GM18867 (cell line): ENCODE data around the gene SEMA3E.

Experiments
- ATAC-seq: cut with Tn5 transposase; IDR thresholded peaks from one replicate; pipeline ENCODE4 v1.9.1; 2021; ENCODE audit warnings: mild to moderate bottlenecking, moderate library complexity; ENCODE audit not compliant: unreplicated experiment

The SEMA3E gene

DNA sequence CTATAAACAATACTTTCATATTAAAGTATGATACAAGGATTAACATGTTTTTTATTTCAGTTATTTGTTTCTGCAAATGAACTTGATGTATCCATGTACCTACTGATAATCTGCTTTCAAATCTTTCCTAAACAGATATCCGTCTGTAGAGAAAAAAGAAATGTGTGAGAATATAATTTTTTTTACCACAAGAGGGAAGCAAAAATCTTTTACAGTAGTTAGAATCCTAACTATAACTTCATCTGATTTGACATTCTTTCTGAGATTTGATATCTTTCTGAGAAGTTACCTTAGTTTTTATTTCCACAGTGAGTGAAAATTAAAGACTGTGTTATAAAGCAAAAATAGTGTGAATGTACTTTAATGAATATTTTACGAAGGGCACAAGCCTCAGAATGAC lies 282.3 kb downstream of the SEMA3E start:
- ATAC-seq, result no peak

DNA sequence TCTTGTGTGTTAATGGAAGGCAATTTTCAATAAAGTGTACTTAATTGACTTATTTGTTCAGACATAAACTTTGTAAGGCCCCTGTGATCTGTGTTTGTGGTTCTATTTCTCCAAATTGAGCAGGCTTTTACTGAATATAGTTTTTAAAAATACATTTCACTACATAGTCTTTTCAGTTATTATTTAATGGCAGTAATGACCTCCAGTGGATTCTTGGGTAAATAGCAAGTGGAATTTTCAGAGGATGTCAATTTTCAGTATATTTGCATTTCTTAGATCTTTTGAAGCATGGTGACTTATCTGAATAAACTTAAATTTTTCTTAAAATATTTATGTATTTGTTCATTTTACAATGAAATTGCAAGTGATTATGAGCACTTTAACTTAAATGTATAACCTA lies 283.2 kb downstream of the SEMA3E start:
- no peak for ATAC-seq

DNA sequence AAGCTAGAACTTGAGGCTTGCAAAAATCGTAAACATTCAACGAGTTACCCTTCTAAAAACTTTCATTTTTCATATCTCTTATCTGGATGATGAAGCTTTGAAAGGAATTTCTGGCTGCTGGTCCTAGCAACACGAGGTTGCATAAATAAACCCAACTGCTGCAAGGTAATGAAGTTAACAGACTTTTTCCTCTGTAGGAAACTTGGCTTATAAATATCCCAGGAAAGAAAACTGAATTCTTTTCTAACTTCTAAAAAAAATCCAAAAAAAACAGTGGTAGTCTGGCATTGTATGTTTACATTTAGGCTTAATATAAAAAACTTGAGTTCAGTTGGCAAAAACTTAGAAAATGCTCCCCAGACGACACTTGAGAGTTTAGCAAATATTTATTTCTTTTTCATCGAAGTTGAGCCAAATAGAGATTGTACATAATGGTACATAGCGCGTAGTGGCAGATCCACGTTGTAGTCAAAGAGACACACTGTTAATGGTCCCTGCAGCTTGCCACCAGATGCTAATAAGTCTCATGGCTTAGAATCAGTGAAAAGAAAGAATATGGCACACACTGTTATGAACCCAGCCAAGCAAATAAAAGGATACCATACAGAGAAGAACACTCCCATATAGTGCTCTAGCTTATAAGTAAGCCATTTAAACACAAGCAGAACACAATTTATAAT lies 285.9 kb downstream of the SEMA3E start:
- ATAC-seq, result no peak

DNA sequence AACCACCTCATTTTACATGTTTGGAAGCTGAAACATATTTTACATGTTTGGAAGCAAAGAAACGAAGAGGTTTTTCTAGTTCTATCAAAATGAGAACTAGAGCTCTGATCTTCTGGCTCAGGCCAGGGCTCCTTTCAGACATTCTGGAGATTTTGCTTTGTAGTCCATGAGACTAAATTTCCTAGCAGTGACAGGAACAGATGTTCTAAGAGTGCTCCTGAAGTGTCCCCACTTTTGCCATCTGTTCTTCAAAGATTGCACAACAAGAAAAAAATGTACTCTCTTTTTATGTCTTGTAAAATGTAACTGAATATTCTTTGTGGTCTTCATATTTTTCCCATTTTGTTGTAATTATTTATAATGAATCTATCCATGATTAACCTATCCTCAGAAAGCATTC lies 289.8 kb downstream of the SEMA3E start:
- ATAC-seq, result no peak

DNA sequence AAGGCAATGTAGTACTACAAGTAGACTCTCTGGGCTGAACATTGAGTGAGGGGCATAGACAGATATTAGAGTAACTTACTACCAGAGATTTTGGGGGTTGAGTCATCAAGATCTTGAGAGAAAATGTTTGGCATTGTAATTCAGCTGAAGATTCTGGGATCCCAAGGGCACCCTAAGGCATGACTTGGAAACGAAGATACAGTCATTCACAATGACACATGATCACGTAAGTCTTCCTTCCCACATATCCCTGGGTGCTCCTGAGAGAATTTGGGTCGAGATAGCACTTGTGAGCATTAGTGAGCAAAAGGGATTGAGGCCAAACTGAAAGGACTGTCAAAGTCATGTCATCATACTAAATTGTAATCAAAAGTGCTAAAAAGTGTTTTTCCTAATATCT lies 293.8 kb downstream of the SEMA3E start:
- no peak for ATAC-seq

DNA sequence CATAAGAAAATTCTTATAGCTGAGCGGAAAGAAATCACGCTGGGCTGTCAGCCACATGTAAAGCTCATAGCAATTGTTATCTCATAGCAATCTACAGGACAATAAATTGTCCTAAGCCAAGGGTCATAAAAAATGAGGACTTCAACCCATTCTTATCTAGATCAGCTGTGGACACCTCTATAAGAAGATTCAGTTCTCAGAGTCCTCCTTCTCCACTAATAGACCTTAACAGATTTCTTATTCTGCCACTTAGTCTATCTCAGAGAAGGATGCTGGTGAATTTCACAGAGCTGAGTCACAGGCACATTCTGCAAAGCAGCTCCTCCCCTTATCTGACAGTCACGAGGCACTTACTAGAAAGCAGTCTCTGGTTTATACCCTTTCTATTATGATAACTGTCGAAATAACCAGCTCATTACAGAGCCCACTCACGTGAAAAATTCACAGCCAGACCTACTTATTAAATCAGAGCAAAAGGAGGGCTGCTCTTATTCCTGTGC lies 300.9 kb downstream of the SEMA3E start:
- ATAC-seq, result no peak

DNA sequence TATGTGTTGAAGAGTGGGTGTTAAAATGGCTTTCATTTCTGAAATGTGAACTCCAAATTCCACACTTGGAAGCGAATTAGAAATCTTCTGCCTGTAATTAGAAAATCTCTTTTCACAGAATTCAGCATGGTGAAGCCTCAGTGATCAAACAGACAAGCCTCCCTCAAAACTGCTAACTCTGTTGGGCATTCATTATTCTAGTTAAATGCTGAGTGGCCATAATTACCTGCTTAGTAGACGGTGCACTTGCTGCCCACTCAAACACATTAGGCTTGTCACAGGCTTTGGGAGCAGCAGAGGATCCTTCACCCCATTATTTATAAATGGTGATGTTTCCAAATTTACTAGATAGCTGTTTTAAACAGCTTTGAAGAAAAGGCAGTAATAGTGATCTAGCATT lies 309.0 kb downstream of the SEMA3E start:
- ATAC-seq, result no peak

DNA sequence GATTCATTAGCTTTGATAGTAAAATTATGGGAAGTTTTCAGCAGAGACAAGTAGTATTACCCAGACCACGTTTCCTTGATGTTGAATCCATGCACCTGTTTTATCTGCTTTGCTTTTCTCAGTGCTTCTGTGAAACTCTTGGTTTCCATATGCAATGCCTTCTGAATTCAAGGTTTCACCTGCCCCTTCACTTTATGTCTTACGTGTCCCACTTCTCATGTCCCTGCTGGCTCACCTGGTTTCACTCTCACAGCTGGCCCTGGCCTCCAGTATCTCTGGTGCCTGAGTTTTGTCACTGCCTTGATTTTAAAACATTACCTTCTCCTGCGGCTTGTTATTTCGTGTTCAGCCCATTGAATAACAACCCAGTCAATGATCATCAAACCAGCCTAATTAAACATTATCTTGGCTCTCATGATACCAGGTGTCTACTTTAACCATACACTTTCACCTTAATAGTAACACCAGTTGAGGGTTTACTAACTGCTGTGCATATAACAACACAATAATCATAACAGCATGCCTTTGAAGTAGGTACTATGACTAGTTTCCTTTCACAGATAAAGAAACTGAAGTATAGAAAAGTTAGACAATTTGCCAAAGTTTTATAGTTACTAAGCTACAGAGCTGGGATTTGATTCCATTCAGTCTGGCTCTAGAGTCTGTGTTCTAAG lies 310.5 kb downstream of the SEMA3E start:
- no peak for ATAC-seq

DNA sequence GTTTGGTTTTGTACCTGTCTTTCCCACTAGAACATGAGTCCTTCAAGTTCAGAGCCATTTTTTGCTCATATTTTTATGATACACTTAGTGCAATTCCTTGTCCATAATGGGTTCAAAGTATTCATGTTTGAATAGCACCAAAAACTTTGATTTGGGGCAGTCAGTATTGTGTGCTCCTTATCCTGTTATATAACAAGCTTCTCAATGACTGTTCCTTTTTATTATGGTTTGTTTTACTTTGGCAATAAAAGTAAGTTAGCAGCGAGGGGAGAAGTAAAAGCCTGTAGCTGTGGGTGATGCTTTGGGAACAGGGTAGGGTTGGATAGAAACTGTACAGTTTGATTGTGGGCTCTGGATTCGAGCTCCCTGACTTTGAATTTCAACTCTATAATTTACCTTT lies 311.9 kb downstream of the SEMA3E start:
- ATAC-seq, result no peak

DNA sequence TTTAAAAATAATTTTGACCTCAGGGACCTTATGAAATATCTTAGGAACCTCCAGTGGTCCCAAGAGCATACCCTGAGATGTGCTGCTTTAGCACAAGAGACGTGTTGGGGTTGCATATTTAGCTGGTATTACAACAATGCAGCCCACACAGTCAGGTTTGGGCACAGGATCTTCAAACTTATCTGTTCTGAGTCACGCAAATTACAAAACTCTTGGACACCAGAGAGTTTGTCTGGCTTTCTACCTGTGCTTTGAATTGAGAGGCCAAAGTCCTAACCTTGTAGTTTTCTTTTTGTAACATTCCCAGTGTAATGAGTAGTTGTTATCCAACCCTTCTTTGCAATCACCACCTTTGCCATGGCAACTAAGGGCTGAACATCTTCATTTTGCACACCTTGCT lies 322.7 kb downstream of the SEMA3E start:
- no peak for ATAC-seq

DNA sequence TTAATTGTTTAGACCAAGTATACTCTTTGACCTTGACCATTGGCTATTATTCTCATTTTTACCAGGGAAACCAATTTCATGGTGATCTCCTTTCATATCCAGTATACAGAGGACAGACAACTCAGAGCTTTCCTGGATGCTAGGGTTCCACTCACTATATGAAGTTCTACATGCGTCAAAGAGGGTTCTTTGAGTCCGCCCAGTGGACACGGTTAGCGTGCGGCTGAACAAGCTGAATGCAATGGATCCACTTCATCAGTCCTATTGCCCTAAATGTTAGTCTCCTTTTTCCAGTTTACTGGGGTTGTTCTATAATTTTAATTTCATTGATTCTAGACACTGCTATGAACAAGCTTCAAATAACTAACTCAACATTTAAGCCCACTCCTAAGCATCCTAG lies 323.9 kb downstream of the SEMA3E start:
- no peak for ATAC-seq

DNA sequence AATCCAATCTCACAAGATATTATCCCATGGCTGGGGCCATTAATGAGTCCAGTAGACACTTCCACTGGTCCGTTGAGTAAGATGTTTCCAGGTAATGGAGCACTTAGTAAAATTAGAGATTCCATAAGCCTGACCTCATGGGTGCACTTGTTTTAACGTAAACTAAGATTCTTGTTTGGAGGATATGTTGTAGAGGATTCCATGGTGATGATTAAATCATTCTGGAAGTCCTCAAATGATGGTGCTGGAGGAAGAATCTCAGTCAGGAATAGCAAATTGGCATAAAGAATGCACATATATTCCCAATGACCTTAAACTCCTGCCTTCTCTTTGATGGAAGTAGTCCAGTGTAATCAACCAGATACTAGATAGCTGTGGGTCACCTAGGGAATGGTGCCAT lies 324.3 kb downstream of the SEMA3E start:
- no peak for ATAC-seq

DNA sequence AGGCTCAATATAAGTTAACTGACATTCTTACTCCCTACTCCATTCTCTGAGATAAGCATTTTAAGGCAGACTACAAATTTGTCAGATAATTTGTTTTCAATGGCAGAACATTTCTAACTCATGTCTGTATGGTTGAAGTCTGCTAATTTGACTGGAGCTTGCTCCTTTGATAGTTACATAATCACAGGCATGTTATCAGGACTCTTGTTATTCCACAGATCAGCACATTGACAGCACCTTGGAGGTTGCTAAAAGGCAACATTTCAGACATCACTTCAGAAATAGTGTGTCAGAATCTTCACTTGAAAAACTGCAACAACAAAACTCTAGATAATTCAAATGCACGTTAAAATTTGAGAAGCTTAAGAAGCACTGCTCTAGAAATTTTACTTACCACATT lies 327.9 kb downstream of the SEMA3E start:
- ATAC-seq, result no peak

DNA sequence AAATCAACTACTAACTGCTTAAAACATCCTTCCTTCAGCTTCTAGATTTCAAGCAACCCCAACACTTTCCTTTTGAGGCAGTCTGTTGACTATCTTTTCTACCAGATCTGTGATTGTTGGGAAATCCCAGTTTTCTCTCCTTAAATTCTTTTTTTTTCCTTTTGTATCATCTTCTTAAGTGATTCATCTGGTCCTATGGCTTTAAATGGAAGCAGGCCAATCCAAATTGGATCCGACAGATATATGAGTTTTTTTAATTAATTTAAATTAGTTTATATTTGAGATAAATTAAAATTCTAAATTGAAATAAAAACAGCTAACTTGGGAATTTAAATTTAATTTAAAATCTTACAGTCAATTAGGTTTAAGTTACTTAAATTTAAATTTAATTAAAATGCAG lies 335.0 kb downstream of the SEMA3E start:
- ATAC-seq, result no peak
